Left ventricle myocardium superior (tissue), 1 donor: ENCODE results near the gene MRGPRG. TPM values are rescaled to one million over a fixed set of nuclear protein-coding genes. Genes with fewer than 3 reads are reported as not detected.

ENCODE experiments used
- ATAC-seq: fragments of 200-7000 bp; cut with Tn5 transposase; one replicate; pipeline ENCODE4 v1.9.1; 2020; ENCODE audit warnings: mild to moderate bottlenecking, moderate library complexity
- DNase-seq: peaks from one replicate; pipeline ENCODE4 v3.0.0-alpha.2; 2020
- intact Hi-C: fragments of 100-400 bp; cut with micrococcal nuclease; formaldehyde crosslinking; loops from one replicate; pipeline ENCODE4 v1.11.0; 2022
- total RNA-seq: library from RNA; stranded (reverse); fragmentation: NEBNext Ultra II Directional; extraction: Animal tissue kit (Norgen Biotek cat#: 25700); gene quantifications from one replicate; pipeline ENCODE4 v1.2.1, GENCODE V29; 2021
- donor health status: DM: no; HTN: yes; CAD: no; lungs with severe emphysema.

MRGPRG gene
- total RNA-seq, 1 donor from 2014 or later = not detected

DNA sequence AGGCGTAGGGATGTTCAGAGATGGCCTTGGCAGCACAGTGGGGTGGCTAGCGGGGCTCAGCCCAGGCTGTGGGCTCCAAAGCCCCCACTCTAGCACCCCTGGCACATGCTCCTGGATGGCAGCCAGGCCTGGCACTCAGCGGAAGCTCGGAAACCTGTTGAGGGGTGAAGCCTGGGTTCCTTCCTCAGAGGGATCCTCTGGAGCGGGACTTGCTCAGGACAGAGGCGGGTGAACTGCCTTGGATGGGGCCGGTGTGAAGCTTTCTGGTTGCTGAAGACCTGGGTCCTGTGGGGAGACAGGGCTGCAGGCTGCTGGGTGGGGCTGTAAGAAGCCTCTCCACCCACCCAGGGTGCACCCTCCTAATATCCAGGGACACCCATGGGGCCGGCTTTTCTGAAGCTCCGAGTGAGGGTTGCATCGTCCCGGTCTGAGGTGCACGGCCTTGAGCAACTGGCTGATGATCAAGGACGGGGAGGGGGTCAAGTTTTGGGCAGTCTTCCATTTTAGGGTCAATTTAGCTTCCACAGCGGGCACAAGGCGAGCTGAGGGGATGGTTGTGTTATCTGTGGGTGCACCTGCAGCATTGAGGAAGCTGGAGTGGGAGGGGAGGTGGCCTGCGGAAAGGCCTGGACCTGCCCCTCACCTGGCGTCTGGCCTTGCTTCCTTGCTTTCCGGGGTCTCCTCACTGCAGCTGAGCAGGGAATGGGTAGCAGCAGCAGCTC lies 8.4 kb upstream of the MRGPRG start:
- DNase-seq = no peak
- intact Hi-C loops = no loop called here
- no peak for ATAC-seq

DNA sequence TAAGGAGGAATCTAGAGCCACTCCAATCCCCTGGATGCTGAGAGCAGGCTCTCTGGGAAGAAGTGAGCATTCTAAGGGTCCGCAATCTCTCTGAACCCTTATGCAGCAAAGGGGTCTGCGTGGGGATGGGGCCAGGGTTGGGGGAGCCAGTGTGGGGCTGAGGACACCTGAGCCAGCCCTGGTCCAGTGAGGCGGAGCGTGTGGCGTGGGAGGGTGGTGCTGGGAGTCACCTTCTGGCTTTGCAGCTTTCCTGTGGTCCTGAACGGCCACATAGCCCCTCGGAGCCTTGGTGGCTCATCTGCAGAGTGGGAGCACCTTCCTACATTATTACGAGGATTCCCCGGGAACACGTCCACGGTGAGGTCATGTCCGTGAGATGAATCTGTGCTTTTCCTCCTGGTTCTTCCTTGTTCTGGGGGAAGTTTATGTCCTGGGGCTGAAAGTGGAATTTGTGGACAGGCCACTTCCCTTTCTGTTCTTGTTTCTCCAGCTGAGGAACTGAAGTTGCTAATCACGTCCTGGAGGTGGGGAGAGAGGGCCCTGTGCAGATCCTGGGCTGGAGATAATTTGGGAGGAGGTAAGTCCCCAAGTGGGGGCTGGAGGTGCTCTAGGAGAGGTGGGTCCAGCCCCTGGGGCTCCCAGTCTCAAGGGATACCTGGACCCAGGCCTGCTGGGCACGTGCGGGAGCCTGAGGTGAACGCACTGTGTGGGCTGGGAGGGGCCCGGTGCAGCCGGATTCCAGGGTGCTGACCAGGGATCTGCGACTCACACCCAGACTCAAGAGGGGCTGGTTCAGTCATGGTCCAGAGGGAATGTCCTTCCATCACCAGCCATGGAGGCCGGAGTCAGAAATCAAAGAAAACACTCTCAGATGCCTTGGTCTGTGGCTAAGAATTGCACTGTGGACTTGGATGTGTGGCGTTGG lies 7.5 kb upstream of the MRGPRG start:
- DNase-seq (no peak), ATAC-seq (no peak)
- intact Hi-C loops = no loop called here

DNA sequence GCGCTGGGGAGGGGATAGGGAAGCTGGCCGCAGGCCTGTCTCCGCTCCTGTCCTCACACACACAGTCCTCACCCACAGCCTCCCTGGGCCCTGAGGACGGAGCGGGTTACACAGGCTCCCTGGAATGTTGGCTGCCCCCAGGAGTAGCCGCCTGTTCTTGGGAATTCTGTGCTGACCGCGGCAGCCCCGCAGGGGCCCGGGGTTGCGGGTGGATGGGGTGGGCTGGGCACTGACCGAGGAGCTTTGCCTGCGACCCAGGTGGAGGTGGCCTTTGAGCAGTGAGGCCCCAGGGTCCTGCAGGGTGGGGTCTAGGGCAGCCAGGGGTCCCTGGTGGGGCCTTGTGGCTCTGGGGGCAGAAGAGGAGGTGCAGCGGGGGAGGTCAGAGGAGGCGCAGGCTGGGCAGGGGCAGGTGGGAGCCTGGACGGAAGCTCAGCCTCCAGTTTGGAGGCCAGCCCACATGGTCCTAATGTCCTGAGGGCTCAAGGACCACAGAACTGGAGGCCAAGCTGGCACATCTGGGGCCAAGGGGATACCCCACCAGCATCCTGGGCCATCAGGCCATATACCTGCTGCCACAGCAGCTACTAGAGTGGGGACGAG lies 6.6 kb upstream of the MRGPRG start:
- intact Hi-C loops = no loop called here
- no peak for DNase-seq
- ATAC-seq = no peak

DNA sequence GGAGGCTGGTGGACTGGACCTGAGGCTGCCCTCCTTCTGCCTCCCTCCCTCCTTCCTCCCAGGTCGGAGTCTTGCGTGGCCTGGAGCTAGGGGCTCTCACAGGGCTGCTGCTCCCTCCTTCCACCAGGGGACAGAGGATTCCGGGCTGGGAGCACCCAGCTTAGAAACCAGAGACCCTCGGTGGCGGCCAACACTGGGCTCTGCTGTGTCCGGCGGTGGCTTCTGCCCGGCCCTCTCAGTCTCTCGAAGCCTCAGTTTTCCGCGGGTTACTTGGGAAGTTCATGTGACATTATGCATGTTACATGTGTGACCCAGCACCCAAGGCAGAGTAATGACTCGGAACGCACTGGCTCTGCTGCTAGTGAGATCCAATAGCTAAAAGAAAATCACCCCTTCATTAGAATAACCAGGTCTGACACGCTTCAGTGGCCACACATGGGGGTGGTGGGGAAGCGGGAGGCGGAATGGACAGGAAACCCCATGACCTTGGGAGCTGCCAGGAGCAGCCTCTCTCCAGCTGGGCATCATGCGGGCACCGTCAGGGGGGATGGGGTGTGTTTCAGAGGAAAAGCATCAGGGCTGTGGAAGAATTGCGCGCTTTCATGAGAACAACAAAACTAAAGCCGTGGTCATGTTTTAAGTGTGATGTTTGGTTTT lies 5.9 kb upstream of the MRGPRG start:
- DNase-seq = no peak
- intact Hi-C loops = no loop called here
- ATAC-seq = no peak

DNA sequence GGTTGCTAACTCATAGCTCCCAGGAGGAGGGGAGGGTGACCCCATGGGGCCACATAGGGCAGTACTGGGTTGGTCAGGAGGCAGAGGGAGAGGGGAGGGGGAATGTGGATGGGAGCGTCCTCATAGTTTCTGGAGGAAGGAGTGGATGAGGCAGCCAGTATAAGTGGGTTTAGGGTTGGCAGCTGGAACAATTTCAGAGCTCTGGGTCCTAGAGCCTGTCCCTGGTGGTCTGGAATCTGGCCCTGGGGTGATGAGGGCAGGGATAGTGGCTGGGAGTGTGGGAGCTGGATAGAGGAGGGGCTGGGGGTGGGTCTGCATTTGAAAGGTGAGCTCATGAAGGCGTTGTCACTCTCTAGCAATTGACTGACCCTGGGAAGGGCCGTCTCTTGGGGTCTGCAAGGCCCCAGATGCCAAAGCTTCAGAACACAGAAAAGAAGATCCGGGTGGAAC lies 5.3 kb upstream of the MRGPRG start:
- intact Hi-C loops = no loop called here
- DNase-seq (no peak), ATAC-seq (no peak)

DNA sequence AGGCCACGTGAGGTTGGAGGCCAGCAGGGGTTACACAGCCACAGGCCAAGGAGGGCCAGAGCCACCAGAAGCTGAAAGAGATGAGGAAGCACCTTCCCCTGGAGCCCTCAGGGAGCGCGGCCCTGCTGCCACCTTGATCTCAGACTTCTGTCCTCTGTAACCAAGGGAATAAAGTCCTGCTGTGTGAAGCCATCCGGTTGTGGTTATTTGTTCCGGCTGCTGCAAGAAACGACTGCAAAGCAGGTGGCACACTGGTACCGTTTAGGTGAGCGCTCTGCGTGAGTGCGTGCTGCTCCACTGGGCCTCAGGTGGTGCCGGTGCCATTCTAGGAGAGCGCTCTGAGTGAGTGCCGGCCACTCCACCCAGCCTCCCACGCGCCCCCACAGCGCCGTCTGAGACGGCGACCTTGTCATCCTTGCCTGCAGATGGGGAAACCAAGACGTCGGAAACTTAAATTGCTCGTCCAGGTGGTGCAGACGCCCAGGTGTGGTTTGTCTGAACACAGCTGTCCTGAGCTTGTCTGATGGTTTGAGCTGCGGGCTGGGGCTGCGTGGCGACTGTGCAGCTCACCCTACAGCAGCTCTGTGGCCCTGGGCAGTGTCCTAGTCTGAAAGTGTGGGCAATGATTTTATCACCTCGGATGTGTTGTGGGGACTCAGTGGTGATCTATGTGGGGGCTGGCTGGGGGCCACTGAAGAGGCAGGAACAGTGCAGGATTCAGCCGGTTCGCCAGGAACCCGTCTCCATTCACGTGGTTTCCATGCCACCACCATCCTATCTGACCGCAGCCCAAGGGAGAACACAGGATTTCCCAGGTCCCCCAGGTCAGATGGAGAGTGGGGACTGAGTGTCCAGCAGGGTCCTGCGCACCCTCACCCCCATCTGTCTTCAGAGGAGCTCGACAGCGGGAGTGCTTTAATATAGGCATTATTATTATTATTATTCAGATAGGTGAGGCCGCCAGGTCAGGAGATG lies 4.6 kb upstream of the MRGPRG start:
- no peak for DNase-seq
- intact Hi-C loops = no loop called here
- ATAC-seq = no peak

DNA sequence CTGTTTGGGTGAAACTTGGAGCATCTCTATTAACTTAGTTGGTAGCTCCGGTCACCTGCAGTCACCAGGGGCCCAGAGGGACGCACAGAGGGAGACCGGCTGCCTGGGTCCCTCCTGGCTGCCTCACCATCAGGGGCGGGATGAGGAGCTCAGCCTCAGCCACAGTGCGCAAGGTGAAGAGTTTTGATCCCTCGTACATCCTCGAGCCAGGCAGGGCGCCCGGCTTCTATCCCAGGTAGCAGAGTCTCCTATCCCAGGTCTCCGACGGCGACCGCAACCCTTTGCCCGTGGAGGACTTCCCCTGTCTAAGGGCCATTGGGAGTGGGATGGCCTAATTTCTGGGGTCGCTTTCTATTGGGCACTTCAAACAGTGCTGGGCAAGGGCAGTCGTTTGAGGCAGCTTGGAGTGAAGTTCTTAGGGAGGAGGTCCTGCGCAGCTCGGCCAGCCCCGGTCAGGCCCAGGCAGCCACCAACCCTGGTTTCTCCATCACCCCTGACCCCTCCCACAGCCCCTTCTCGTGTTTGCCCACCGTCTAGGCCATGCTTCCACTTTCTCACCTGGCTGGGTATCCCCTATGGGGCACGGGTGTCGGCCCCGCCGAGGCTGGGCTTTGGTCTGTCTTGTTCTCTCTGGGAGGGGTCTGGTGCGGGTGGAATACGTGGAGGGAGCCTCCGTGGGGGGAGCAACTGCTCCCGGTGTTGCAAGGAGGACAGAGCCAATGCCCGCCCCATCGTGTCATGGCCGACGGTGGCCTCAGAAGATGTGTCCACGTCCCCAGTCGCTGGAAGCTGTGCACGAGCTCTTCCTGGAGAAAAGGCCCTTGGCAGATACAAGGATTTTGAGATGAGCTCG lies 3.6 kb upstream of the MRGPRG start:
- intact Hi-C loops = no loop called here
- ATAC-seq (no peak), DNase-seq (no peak)

DNA sequence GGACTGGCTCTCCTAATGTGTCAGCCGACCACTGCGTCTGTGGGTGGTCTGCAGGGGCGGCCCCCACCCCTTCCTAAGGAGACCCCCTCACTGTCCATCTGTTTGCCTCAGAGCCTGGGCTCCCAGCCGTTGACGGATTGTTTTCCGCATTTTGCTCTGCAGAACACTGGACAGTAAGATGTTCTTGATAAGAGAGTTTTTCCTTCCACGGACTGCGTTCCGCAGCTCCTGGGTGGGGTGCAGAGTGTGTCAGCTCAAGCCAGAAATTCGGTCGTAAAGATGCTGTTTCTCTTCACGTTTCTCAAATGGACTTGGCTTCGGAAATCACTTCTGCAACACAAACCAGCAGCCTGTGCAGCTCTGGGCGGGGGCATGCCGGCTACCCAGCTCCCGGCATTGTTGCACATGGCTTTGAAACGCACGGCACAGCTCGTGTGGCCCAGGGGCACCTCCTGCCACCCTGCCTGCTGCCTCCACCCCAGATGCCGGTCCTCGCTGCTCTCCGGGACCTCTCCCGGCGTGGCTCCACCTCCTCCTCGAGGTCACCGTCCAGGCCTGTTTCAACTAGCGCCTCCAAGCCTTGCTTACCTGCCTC lies 2.9 kb upstream of the MRGPRG start:
- intact Hi-C loops = no loop called here
- ATAC-seq = no peak
- no peak for DNase-seq

DNA sequence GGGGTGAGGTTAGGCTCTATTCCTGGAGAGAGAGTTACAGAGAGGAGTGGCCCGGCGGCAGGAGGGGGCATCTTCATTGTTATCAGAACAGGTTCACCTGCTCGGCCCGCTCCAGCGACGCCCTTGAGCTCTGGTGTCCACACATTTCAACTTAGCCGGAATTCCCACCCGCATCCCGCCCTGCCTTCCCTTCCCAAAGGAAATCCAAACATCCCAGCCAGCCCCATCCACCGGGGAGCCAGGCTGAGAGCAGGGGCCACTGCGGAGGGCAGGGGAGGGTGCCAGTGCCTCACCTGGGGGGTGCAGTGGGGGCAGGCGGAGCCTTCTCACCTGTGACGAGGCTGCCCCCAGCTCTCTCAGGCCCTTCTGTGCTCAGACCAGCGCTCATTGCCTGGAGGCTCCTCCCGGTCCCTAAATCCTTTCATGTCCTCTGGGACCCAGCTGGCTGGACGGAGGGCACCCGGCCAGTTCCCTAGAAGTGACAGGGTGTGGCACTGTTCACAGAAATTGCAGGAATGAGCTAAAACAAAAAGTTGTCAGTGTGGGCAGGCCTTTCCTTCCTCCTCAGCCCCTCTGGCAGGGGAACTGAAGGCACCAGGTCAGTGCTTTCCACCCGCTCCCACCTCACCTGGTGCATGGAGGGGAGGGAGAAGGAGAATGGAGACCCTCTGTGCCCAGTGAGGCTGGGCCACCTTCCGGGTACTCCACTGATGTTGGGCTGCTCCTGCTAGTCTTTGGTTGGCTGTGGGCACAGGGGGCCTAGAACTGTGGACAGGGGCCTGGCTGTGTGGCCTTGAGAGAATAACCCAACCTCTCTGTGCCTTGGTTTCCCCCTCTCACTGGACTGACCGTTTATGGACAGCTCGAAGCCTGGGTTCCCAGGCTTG lies 2.2 kb upstream of the MRGPRG start:
- no peak for ATAC-seq
- intact Hi-C loops = no loop called here
- no peak for DNase-seq

DNA sequence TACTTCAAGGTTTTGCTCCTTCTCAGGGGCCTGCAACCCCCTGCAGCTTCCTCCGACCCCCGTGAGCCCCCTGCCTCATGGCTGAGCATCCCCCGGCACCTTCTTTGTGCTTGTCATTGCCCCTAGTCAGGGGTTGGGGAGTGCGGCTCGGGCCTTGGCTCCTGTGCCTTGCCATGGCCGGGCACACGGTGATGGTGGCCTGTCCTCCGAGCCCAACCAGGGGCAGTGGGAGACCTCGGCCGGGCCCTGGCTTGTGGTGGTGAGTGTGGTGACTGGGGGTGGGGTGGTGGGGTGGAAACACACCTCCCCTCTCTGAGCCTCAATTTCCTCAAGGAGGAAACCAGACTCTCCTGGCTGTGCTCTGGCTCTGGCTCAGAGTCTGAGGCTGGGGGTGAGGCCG lies 1.5 kb upstream of the MRGPRG start:
- DNase-seq (peak; percentile 11), ATAC-seq (no peak)
- intact Hi-C loops = no loop called here

DNA sequence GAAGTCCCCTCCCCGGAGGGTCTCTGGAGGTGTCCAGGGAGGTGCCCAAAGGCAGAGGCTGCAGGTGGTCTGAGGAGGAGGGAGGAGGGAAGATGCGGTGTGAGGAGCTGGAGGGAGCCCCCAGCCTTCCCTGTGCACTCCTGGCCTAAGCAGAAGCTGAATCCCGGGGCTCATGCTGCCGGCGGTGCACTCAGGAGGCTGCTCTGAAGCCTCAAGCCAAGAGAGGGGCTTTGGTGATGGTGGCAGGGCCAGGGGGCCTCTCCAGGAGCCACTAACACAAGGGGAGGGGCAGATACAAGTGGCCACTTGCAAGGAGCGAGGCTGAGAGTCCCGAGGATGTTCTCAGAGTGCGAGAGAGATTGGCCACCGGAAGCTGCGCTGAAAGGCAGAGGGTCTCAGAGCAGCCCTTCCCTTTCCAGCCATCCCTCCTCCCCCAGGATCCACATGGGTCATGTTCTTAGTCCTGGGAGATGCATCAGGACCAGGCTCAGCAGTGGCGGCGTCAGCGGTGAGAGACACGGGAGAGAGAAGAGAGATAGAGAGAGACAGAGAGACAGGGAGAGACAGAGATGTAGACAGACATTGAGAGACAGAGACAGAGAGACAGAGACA lies 774 bp upstream of the MRGPRG start:
- intact Hi-C loops = loop anchor here (5.0 to 10.0 kb wide), 2 partner anchors 115 to 182 kb away; no protein-coding TSS in a partner anchor
- DNase-seq = peak; percentile 15
- no peak for ATAC-seq

DNA sequence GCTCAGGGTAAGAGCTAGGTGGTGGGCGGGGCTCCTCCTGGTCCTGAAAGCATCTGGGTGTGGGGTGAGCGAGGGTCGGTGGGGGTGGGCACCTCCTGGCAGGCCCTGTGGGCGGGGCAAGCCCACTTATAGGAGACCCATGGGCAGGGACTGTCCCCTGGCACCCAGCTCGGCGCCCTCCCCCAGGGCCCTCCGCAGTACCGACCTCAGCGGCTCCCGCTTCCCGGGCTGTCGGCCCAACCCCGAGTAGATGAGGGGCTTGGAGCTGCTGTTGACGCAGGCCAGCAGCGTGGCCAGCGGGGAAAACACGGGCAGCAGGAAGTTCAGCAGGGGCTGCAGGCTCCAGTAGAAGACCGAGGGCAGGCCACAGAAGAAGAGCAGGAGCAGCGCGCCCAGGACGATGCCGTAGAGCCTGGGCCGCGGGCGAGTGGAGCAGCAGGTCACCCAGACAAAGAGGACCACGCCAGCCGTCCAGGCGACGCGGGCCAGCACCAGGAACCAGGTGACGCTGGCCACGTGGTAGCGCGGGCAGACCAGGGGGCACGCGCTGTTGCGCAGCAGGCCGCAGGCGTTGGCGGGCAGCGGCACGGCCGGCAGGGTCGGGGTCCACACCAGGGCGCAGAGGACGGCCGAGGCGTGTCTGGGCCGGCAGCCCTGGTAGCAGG lies 663 bp downstream of the MRGPRG start:
- intact Hi-C loops = loop anchor here (5.0 to 10.0 kb wide), 2 partner anchors 113 to 181 kb away; no protein-coding TSS in a partner anchor
- ATAC-seq (no peak), DNase-seq (peak; percentile 28)

DNA sequence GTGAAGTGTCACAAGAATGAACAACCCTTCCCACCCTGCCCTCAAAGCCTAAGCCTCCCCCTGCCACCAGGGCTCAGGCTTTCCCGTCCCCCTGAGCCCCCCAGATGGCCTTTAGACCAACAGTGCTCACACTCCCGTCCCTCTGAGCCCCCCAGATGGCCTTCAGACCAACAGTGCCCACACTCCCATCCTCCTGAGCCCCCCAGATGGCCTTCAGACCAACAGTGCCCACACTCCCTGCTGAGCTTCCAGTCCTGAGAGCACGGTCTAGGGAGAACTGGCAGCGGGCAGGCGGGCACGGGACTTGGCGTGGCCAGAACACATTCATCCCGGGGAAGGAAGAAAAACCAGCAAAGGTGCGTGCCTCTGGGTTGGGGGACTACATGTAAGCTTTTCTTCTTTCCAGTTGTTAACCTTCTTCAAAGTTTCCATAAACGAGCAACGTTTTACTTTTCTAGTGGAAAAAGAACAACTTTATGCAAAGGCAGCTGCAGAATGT lies 2.5 kb downstream of the MRGPRG start:
- DNase-seq = no peak
- no peak for ATAC-seq
- intact Hi-C loops = loop anchor here (5.0 to 10.0 kb wide), 2 partner anchors 111 to 179 kb away; no protein-coding TSS in a partner anchor

DNA sequence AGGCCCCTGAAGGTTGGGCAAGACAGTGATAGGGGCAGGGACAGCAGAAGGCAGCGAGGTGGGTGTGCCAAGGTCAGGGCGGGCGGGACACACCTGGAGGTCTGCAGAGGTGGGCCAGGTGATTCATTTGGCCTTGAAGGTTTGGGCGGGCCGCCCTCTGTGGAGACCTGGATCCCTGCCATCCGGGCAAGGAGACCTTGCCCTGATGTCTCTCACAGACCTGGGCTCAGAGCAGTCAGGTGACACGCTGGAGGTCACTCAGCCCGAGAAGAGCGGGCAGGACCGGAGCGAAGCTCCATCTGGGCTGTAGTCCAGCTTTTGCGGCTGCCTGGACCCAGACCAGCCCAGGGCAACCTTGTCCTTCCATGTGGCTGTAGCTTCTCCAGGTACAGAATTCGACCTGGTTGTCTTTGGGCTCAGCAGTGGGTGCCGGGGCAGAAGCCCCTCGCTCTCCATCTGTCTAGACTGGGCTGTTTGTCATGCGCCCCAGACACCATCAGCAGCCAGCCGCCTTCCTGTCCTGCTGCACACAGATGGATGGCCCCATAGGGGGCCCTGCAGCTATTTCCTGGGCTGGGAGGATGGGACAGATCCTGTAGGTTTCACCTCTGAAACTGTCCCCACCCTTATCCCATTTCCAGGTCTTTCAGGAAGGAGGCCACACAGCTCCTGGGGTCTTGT lies 3.1 kb downstream of the MRGPRG start:
- no peak for ATAC-seq
- intact Hi-C loops = loop anchor here (5.0 to 10.0 kb wide), 2 partner anchors 111 to 178 kb away; no protein-coding TSS in a partner anchor
- DNase-seq = peak; percentile 18
